ENCODE results near the gene ENOX1. TPM values are rescaled to one million over a fixed set of nuclear protein-coding genes. Genes with fewer than 3 reads are reported as not detected.

Gene ENOX1
- total and polyA plus RNA-seq, 2 donors (not counting 3 experiments of a cell fraction or from before 2014, with no cell fraction given): 0.17 to 0.97 TPM

GRCh38 chr13:43783820-43784219 lies 3.0 kb downstream of the ENOX1 start:
- no peak overlapping the region for H3K4me3 ChIP-seq (replicated peaks in 1 of 3; ENCODE audit: insufficient read depth in 1 of 3, low read depth in 1 of 3, low read length in 3 of 3)
- no peak overlapping the region for H2AFZ ChIP-seq (ENCODE audit: low read depth, low read length)
- ChIA-PET CTCF (interaction anchor here (1.4 kb wide), 1 partner anchor 21 kb away, joined by 3 read pairs; no protein-coding TSS in a partner anchor), POLR2A (no interaction called here)
- no peaks in the 10 kb centered on the region for H3K9me1 ChIP-seq (replicated peaks; ENCODE audit: control insufficient read depth, extremely low read depth, insufficient read depth, low read length)
- FAIRE-seq: peak; percentile 75
- H3K4me1 ChIP-seq (ENCODE audit: control insufficient read depth, extremely low read depth, insufficient read depth, low read length): peaks cover 18% of the 10 kb centered on the region
- H3K27me3 ChIP-seq (ENCODE audit: control insufficient read depth in 2 of 2, insufficient read depth in 2 of 2, low read length in 2 of 2): peaks cover 0 to 1% of the 10 kb centered on the region in 2 experiments
- dilution Hi-C loops (cut with MboI; ENCODE audit: extremely low pct_ligation_motif_present, low sequenced_read_pairs): no loop called here
- intact Hi-C loops (cut with micrococcal nuclease): no loop called here
- TF ChIP-seq CTCF (IDR thresholded peaks at IDR 0.05; ENCODE audit: extremely low read depth in 1 of 2, insufficient read depth in 1 of 2, low read depth in 1 of 2, low read length in 2 of 2): no peak
- H3K27ac ChIP-seq (ENCODE audit: insufficient read depth, low read depth, low read length): no peak overlapping the region
- no TSS peak for BruUV-seq (replicated peaks)
- peak; percentile 66 for DNase-seq (ENCODE audit: low read depth, low spot score)
- H3K9ac ChIP-seq (replicated peaks; ENCODE audit: extremely low read depth, insufficient read depth, low read length): no peak overlapping the region
- H3K36me3 ChIP-seq (ENCODE audit: control insufficient read depth in 2 of 2, extremely low read depth in 1 of 2, insufficient read depth in 2 of 2, low read length in 2 of 2): no peaks in the 10 kb centered on the region
- H3K9me3 ChIP-seq (replicated peaks; ENCODE audit: control insufficient read depth, insufficient read depth, low read length): no peaks in the 10 kb centered on the region
- H4K20me1 ChIP-seq (replicated peaks; ENCODE audit: control insufficient read depth, extremely low read depth, insufficient read depth, low read length): no peaks in the 10 kb centered on the region
- no peak overlapping the region for H3K4me2 ChIP-seq (ENCODE audit: insufficient read depth, low read length)
- no peaks in the 10 kb centered on the region for H3K79me2 ChIP-seq (ENCODE audit: control insufficient read depth, insufficient read depth, low read length)

GRCh38 chr13:43782686-43783085 lies 4.1 kb downstream of the ENOX1 start:
- H3K27ac ChIP-seq (ENCODE audit: insufficient read depth, low read depth, low read length): no peak overlapping the region
- H3K9me3 ChIP-seq (replicated peaks; ENCODE audit: control insufficient read depth, insufficient read depth, low read length): no peaks in the 10 kb centered on the region
- no peak overlapping the region for H2AFZ ChIP-seq (ENCODE audit: low read depth, low read length)
- H3K36me3 ChIP-seq (ENCODE audit: control insufficient read depth in 2 of 2, extremely low read depth in 1 of 2, insufficient read depth in 2 of 2, low read length in 2 of 2): no peaks in the 10 kb centered on the region
- no peaks in the 10 kb centered on the region for H3K79me2 ChIP-seq (ENCODE audit: control insufficient read depth, insufficient read depth, low read length)
- H3K4me3 ChIP-seq (replicated peaks in 1 of 3; ENCODE audit: insufficient read depth in 1 of 3, low read depth in 1 of 3, low read length in 3 of 3): no peak overlapping the region
- TF ChIP-seq MYC (IDR thresholded peaks at IDR 0.05; ENCODE audit: low read depth, low read length): no peak
- TF ChIP-seq CTCF (IDR thresholded peaks at IDR 0.05; ENCODE audit: extremely low read depth in 1 of 2, insufficient read depth in 1 of 2, low read depth in 1 of 2, low read length in 2 of 2): no peak
- no peak for TF ChIP-seq MAX (IDR thresholded peaks at IDR 0.05; ENCODE audit: insufficient read depth, insufficient read length)
- no peak for TF ChIP-seq EZH2 (IDR thresholded peaks at IDR 0.05; ENCODE audit: borderline replicate concordance, low read depth, low read length, severe bottlenecking)
- TF ChIP-seq POLR2A (IDR thresholded peaks at IDR 0.05; ENCODE audit: low read depth, low read length): no peak
- TF ChIP-seq JUN (IDR thresholded peaks at IDR 0.05; ENCODE audit: borderline replicate concordance, insufficient read depth, insufficient read length, low read depth): no peak
- TF ChIP-seq POLR2AphosphoS5 (IDR thresholded peaks at IDR 0.05; ENCODE audit: insufficient read depth, low read depth, low read length): no peak
- no peak for TF ChIP-seq GATA2 (IDR thresholded peaks at IDR 0.05; ENCODE audit: insufficient read depth, insufficient read length, low read depth, low read length)
- no peak for TF ChIP-seq FOS (IDR thresholded peaks at IDR 0.05; ENCODE audit: borderline replicate concordance, insufficient read depth, low read length)
- FAIRE-seq (no peak), DNase-seq (ENCODE audit: low read depth, low spot score) (no peak)
- CTCF ChIA-PET: interaction anchor here (1.4 kb wide), 1 partner anchor 22 kb away, joined by 3 read pairs; no protein-coding TSS in a partner anchor
- POLR2A ChIA-PET: no interaction called here
- no peaks in the 10 kb centered on the region for H3K9me1 ChIP-seq (replicated peaks; ENCODE audit: control insufficient read depth, extremely low read depth, insufficient read depth, low read length)
- no peak overlapping the region for H3K4me2 ChIP-seq (ENCODE audit: insufficient read depth, low read length)
- H3K4me1 ChIP-seq (ENCODE audit: control insufficient read depth, extremely low read depth, insufficient read depth, low read length): peaks cover 16% of the 10 kb centered on the region
- no TSS peak for BruUV-seq (replicated peaks)
- H3K9ac ChIP-seq (replicated peaks; ENCODE audit: extremely low read depth, insufficient read depth, low read length): no peak overlapping the region
- H4K20me1 ChIP-seq (replicated peaks; ENCODE audit: control insufficient read depth, extremely low read depth, insufficient read depth, low read length): no peaks in the 10 kb centered on the region
- no peaks in the 10 kb centered on the region for H3K27me3 ChIP-seq (ENCODE audit: control insufficient read depth in 2 of 2, insufficient read depth in 2 of 2, low read length in 2 of 2)
- intact Hi-C loops (cut with micrococcal nuclease): no loop called here
- dilution Hi-C loops (cut with MboI; ENCODE audit: extremely low pct_ligation_motif_present, low sequenced_read_pairs): no loop called here
